Measurements from ENCODE around the gene RASAL3. TPM values are rescaled to one million over a fixed set of nuclear protein-coding genes. Genes with fewer than 3 reads are reported as not detected.

RASAL3 gene
- total RNA-seq, 1 experiment from 2014 or later: 0.57 TPM

DNA sequence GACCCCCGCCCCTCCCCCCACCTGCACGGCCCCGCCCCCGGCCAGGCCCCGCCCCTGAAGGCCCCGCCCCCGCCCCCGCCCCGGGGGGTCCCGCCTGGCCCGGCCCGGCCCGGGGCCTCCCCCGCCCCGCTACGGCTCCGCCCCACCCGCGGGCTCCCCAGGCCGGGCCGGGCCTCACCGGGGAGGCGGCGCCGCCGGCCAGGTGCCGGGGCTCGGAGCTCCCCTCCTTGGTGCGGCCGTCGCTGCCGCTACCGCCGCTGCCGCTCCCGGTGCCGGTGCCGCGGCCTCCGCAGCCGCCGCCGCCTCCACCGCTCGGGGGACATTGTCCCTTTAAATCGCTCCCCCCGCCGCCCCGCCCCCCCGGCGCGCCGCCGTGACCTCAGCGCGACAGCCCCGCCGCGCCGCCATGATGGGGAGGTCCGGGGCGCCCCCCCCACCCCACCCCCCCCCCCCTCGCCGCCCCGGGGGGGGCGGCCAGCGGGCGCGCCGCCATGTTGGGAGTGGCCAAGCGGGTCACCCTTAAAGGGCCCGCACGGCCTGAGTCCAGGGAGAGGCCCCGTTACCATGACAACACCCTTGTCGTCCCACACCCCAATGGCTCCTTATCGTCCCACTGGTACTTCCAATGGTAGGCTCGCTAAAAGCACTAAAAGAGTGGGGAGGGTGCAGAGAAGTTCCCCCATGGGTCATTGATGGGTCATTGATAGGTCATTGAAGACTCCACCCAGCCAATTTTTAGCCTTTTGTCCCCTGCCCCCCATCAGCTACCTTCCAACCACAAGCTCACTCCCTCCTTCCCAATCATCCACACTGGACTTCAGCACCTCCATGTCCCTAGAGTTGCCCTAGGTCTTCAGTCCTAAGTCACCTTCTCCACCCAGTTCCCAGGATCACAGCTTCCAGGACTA, 14.5 kb downstream of the RASAL3 start, which contains the start of gene WIZ:
Gene WIZ (minus strand): TSS at position 337 of the 908 bp plus-strand sequence. CDS start 1,649 bp downstream, outside the sequence.
- H3K9ac ChIP-seq (ENCODE audit: low read length): peak within 1 kb of the TSS; percentile 35
- RAD21 ChIA-PET (ENCODE audit: low non-redundant PET in 1 of 2, low total read pairs in 2 of 2, uncharacterized antibody in 2 of 2, unreplicated experiment in 2 of 2): no interaction called here
- intact Hi-C loops (cut with micrococcal nuclease): loop anchor here (10.0 kb wide), 1 partner anchor 105 kb away; no protein-coding TSS in a partner anchor
- no peak for TF ChIP-seq EGR1 (IDR thresholded peaks at IDR 0.05; ENCODE audit: low read depth)
- TF ChIP-seq SP1 (IDR thresholded peaks at IDR 0.05; ENCODE audit: low read depth): peak; percentile 88
- TF ChIP-seq SRF (IDR thresholded peaks at IDR 0.05; ENCODE audit: low read depth): no peak; the same call in 1 of the 2 replicates
- no peak for TF ChIP-seq CTCF (IDR thresholded peaks at IDR 0.05 in 2 of 3, conservative IDR thresholded peaks at IDR 0.05 in 1 of 3; ENCODE audit: borderline replicate concordance in 1 of 3, insufficient read depth in 1 of 3, low read depth in 2 of 3, low read length in 2 of 3)
- no peak for TF ChIP-seq SIN3A (IDR thresholded peaks at IDR 0.05; ENCODE audit: low read depth)
- TF ChIP-seq ZNF274 (IDR thresholded peaks at IDR 0.05; ENCODE audit: low read depth, low read length): no peak
- no peak for TF ChIP-seq JUND (IDR thresholded peaks at IDR 0.05)
- no peak for TF ChIP-seq RAD21 (IDR thresholded peaks at IDR 0.05; ENCODE audit: low read depth)
- TF ChIP-seq EZH2phosphoT487 (IDR thresholded peaks at IDR 0.05; ENCODE audit: borderline replicate concordance): no peak
- TF ChIP-seq, protein P1, sequence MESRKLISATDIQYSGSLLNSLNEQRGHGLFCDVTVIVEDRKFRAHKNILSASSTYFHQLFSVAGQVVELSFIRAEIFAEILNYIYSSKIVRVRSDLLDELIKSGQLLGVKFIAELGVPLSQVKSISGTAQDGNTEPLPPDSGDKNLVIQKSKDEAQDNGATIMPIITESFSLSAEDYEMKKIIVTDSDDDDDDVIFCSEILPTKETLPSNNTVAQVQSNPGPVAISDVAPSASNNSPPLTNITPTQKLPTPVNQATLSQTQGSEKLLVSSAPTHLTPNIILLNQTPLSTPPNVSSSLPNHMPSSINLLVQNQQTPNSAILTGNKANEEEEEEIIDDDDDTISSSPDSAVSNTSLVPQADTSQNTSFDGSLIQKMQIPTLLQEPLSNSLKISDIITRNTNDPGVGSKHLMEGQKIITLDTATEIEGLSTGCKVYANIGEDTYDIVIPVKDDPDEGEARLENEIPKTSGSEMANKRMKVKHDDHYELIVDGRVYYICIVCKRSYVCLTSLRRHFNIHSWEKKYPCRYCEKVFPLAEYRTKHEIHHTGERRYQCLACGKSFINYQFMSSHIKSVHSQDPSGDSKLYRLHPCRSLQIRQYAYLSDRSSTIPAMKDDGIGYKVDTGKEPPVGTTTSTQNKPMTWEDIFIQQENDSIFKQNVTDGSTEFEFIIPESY (IDR thresholded peaks at IDR 0.05; ENCODE audit: extremely low read depth, insufficient replicate concordance, low read length): no peak
- no peak for TF ChIP-seq CBX3 (IDR thresholded peaks at IDR 0.05; ENCODE audit: low read depth)
- TF ChIP-seq EZH2 (IDR thresholded peaks at IDR 0.05): no peak
- TF ChIP-seq MAX (IDR thresholded peaks at IDR 0.05): peak; percentile 50; the same call in 1 of the 2 replicates
- no peak for TF ChIP-seq CEBPB (IDR thresholded peaks at IDR 0.05; ENCODE audit: low read depth)
- TF ChIP-seq FOSL1 (IDR thresholded peaks at IDR 0.05; ENCODE audit: low read depth): no peak
- no peak for TF ChIP-seq ELF1 (IDR thresholded peaks at IDR 0.05; ENCODE audit: borderline replicate concordance, low read depth)
- no peak for TF ChIP-seq POLR2A (IDR thresholded peaks at IDR 0.05; ENCODE audit: borderline replicate concordance, extremely low read depth, insufficient read depth, insufficient read length)
- TF ChIP-seq REST (IDR thresholded peaks at IDR 0.05; ENCODE audit: low read depth): no peak
- TF ChIP-seq TCF7L2 (IDR thresholded peaks at IDR 0.05; ENCODE audit: borderline replicate concordance, extremely low read depth, insufficient read depth, insufficient read length): no peak
- TF ChIP-seq ZFX (IDR thresholded peaks at IDR 0.05): no peak

More for the DNA sequence above, 14.5 kb downstream of the RASAL3 start, which contains the start of gene WIZ:
- Histone ChIP-seq H3K79me2 (ENCODE audit: insufficient read depth, low read length) (no peaks in the 10 kb centered on the region), H3K4me3 (replicated peaks in 1 of 2; ENCODE audit: low read depth in 1 of 2, low read length in 2 of 2) (peak within 1 kb of the TSS; percentile 59 to 62), H3K9me3 (ENCODE audit: control insufficient read depth in 1 of 2, insufficient read depth in 1 of 2, low read depth in 1 of 2, low read length in 2 of 2) (no peaks in the 10 kb centered on the region), H4K20me1 (ENCODE audit: insufficient read depth) (no peaks in the 10 kb centered on the region), H3K27me3 (ENCODE audit: insufficient read depth, low read length) (no peaks in the 10 kb centered on the region), H3K4me2 (ENCODE audit: low read length) (peak within 1 kb of the TSS; percentile 95), H3K9me2 (ENCODE audit: insufficient read depth) (no peaks in the 10 kb centered on the region), H2AFZ (ENCODE audit: low read depth, low read length, poor library complexity, severe bottlenecking) (peak within 1 kb of the TSS; percentile 100), H3K4me1 (ENCODE audit: control insufficient read depth in 1 of 2, insufficient read depth in 2 of 2, low read length in 2 of 2) (peaks cover 15 to 38% of the 10 kb centered on the region in 2 experiments; a peak in 3 of 4 replicates), H3K27ac (ENCODE audit: low read depth, low read length) (peak within 1 kb of the TSS; percentile 55; the same call in 1 of the 2 replicates), H3K36me3 (ENCODE audit: control insufficient read depth in 1 of 2, insufficient read depth in 2 of 2, low read length in 2 of 2) (no peaks in the 10 kb centered on the region)
- ATAC-seq: peak; percentile 53
- CTCF ChIA-PET: no interaction called here
- POLR2A ChIA-PET: no interaction called here
- no TSS peak for BruUV-seq (replicated peaks)
- DNase-seq (ENCODE audit: low read depth, low spot score): no peak
